ENCODE results near the gene NXPH3.
"Not testable (repeated sequence)": the region's sequence is repeated elsewhere in the genome, so short reads cannot be mapped to it uniquely, and the experiment has no call there.

NXPH3 gene

GRCh38 chr17:49554694-49555494 lies 20.8 kb upstream of the NXPH3 start:
- DNase-seq (ENCODE audit: extremely low read depth in 1 of 2, low read depth in 1 of 2) = no peak

GRCh38 chr17:49555495-49556222 lies 20.0 kb upstream of the NXPH3 start:
- DNase-seq (ENCODE audit: extremely low read depth in 1 of 2, low read depth in 1 of 2) = no peak

GRCh38 chr17:49556223-49556943 lies 19.3 kb upstream of the NXPH3 start:
- DNase-seq (ENCODE audit: extremely low read depth in 1 of 2, low read depth in 1 of 2) = peak; percentile 63 to 67

GRCh38 chr17:49557312-49558024 lies 18.2 kb upstream of the NXPH3 start:
- DNase-seq (ENCODE audit: extremely low read depth in 1 of 2, low read depth in 1 of 2) = no peak

- no peak for DNase-seq (ENCODE audit: extremely low read depth in 1 of 2, low read depth in 1 of 2)
Observed at GRCh38 chr17:49564638-49565037, 11.0 kb upstream of the NXPH3 start.

- peak in 1 of 2 donors; percentile 25 for DNase-seq (ENCODE audit: extremely low read depth in 1 of 2, low read depth in 1 of 2)
Observed at GRCh38 chr17:49565948-49566491, 9.7 kb upstream of the NXPH3 start.

GRCh38 chr17:49566668-49567071 lies 9.0 kb upstream of the NXPH3 start:
- no peak for DNase-seq (ENCODE audit: extremely low read depth in 1 of 2, low read depth in 1 of 2)

GRCh38 chr17:49567104-49567521 lies 8.6 kb upstream of the NXPH3 start:
- DNase-seq (ENCODE audit: extremely low read depth in 1 of 2, low read depth in 1 of 2) = no peak

GRCh38 chr17:49567871-49568694 lies 7.6 kb upstream of the NXPH3 start:
- DNase-seq (ENCODE audit: extremely low read depth in 1 of 2, low read depth in 1 of 2) = peak; percentile 67 to 72

GRCh38 chr17:49568695-49569047 lies 7.0 kb upstream of the NXPH3 start:
- DNase-seq (ENCODE audit: extremely low read depth in 1 of 2, low read depth in 1 of 2) = not testable (repeated sequence)

GRCh38 chr17:49570540-49571242 lies 5.0 kb upstream of the NXPH3 start:
- DNase-seq (ENCODE audit: extremely low read depth in 1 of 2, low read depth in 1 of 2) = no peak

GRCh38 chr17:49571283-49571682 lies 4.4 kb upstream of the NXPH3 start:
- no peak for DNase-seq (ENCODE audit: extremely low read depth in 1 of 2, low read depth in 1 of 2)

GRCh38 chr17:49571764-49572163 lies 3.9 kb upstream of the NXPH3 start:
- DNase-seq (ENCODE audit: extremely low read depth in 1 of 2, low read depth in 1 of 2) = no peak

- DNase-seq (ENCODE audit: extremely low read depth in 1 of 2, low read depth in 1 of 2) = no peak
Observed at GRCh38 chr17:49572226-49572625, 3.4 kb upstream of the NXPH3 start.

GRCh38 chr17:49572806-49573420 lies 2.8 kb upstream of the NXPH3 start:
- DNase-seq (ENCODE audit: extremely low read depth in 1 of 2, low read depth in 1 of 2) = no peak

GRCh38 chr17:49573510-49574322 lies 2.0 kb upstream of the NXPH3 start:
- DNase-seq (ENCODE audit: extremely low read depth in 1 of 2, low read depth in 1 of 2) = no peak

GRCh38 chr17:49574323-49574781 lies 1.3 kb upstream of the NXPH3 start:
- no peak for DNase-seq (ENCODE audit: extremely low read depth in 1 of 2, low read depth in 1 of 2)

Data from stimulated activated CD8-positive, alpha-beta memory T cell treated with anti-CD3 and anti-CD28 coated beads, Interleukin-7, amount 100 ng/mL, for 48 hours (primary cell).